Femur (tissue), 1 donor: Measurements from ENCODE around the gene ELOA2.
"Not testable (repeated sequence)": the region's sequence is repeated elsewhere in the genome, so short reads cannot be mapped to it uniquely, and the experiment has no call there.

Experiments used
- DNase-seq: peaks from one replicate; pipeline ENCODE4 v3.0.0-alpha.2; 2017

The ELOA2 gene

DNA sequence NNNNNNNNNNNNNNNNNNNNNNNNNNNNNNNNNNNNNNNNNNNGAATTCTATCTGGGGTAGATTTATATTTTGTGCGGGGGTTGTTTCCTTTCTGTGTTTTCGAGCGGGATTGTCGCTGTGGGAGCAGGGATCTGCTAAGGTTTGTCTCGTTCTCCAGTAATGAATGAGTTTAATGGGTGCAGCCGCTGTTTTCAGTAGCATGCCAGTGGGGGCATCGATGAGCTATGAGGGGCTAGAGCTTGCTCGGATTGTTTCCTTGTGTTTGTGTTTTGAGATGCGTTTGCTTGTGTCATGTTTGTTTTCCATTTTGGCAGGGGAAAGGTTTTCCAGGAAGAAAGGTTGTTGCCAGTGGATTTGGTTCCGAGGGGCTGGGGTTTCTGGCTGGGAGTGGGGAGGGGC lies 15.6 kb downstream of the ELOA2 start:
- DNase-seq: not testable (repeated sequence)
